Esophagus (tissue), 2 donors: ENCODE results near the gene RAC3. TPM values are rescaled to one million over a fixed set of nuclear protein-coding genes. Genes with fewer than 3 reads are reported as not detected.

ENCODE experiments used
- H3K27ac ChIP-seq, 2 donors: one replicate each; pipeline ENCODE4 v1.5.1; 2013; ENCODE audit warnings: low read depth in 2 of 2, mild to moderate bottlenecking in 2 of 2, inconsistent platforms in 1 of 2, low read length in 1 of 2, moderate library complexity in 1 of 2
- H3K27me3 ChIP-seq, 2 donors: one replicate each; pipeline ENCODE4 v1.6.1; 2013; ENCODE audit warnings: low read length in 2 of 2, control low read depth in 1 of 2, mild to moderate bottlenecking in 1 of 2; ENCODE audit not compliant: insufficient read depth in 2 of 2, control insufficient read depth in 1 of 2
- H3K36me3 ChIP-seq, 2 donors: one replicate each; pipeline ENCODE4 v1.6.1; 2013; ENCODE audit warnings: low read length in 1 of 2; ENCODE audit not compliant: control insufficient read depth in 2 of 2, insufficient read depth in 2 of 2
- H3K4me1 ChIP-seq, 2 donors: one replicate each; pipeline ENCODE4 v1.6.1; 2013; ENCODE audit warnings: low read length in 1 of 2; ENCODE audit not compliant: control insufficient read depth in 2 of 2, insufficient read depth in 2 of 2
- H3K4me3 ChIP-seq, 2 donors: one replicate each; pipeline ENCODE4 v1.5.1; 2013; ENCODE audit warnings: low read length in 2 of 2, mild to moderate bottlenecking in 2 of 2, low read depth in 1 of 2, moderate library complexity in 1 of 2
- H3K9me3 ChIP-seq, 2 donors: one replicate each; pipeline ENCODE4 v1.6.1; 2013; ENCODE audit warnings: mild to moderate bottlenecking in 2 of 2, low read depth in 1 of 2, low read length in 1 of 2, moderate library complexity in 1 of 2; ENCODE audit not compliant: control insufficient read depth in 2 of 2, insufficient read depth in 1 of 2
- WGBS, 2 donors: extraction: QIAGEN DNeasy Blood & Tissue Kit; methylation state at CpG; one replicate each; pipeline ENCODE4 v1.1.7; 2013; 5-methylcytosine and 5-hydroxymethylcytosine counted together
- polyA plus RNA-seq, 2 donors: library from polyadenylated mRNA; stranded (reverse); fragments of 200-250 nt; gene quantifications; one replicate each; pipeline ENCODE4 v1.2.3, GENCODE V29; 2013
- donor health status: healthy with polysubstance abuse.
- donor health status: Bipolar disorder and iron deficiency.

The RAC3 gene
- polyA plus RNA-seq, 2 donors: 7.1 to 9.6 TPM

DNA sequence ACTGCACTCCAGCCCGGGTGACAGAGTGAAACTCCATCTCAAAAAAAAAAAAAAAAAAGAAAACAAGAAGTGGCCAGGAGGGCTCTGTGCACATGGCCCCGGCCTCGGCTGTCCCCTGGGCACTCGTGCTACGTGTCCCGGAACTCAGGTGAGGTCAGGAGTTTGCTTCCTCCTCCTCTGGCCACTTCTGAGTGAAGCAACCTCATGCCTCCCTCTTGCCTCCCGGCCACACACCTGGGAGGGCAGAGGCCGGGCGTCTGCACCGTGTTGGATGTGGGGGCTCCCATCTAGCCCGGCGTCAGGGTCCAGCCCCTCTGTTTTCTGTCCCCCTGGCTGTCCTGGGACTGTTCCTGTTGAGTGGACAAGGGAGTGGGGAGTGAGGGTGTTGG, 31.9 kb upstream of the RAC3 start:
- 77 to 91% methylated on average over 12 of the region's 12 CpGs for WGBS, 2 donors
- no peak overlapping the region for H3K4me3 ChIP-seq
- peaks cover 0 to 4% of the 10 kb centered on the region in 2 donors for H3K36me3 ChIP-seq
- H3K27me3 ChIP-seq: no peaks in the 10 kb centered on the region
- H3K27ac ChIP-seq: no peak overlapping the region
- no peaks in the 10 kb centered on the region for H3K9me3 ChIP-seq
- H3K4me1 ChIP-seq: peaks cover 0 to 19% of the 10 kb centered on the region in 2 donors

DNA sequence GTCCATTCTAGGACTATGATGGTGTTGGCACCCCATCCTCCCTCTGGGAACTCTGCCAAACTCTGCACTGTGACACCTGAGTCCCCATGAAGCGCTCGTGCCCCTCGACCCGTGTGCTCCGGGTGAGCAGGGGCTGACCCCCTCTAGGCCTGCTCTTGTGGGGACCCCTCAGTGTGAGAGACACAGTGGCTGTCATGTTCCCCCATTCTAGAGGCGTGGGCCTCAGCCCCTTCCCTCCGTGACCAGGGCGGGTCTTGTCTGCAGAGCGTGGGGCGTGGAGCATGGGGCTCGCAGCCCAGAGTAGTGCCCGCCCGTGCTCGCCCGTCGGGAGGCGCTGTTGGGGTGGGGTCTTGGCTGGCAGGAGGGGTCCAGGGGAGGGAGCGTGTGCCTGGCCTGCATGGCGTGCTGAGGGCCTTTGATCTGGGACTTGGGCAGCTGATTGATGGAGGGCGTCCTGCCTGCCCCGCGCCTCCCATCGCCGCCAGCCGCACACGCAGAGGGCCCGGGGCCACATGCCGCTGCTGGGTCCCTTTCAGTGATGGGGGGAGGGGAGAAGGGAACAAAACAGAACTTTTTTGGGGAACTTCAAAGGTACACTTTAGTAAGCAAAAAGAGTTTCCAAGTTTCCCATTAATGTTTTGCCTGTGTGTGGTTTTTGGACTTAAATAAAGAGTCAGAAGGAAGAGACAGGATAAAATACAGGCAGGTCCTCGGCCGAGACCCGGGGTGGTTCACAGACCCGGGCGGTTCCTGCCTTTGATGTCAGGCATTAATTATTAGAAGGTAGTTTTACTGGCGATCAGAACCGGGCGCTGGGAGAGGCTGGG, 31.3 kb upstream of the RAC3 start:
- no peaks in the 10 kb centered on the region for H3K27me3 ChIP-seq
- H3K9me3 ChIP-seq: no peaks in the 10 kb centered on the region
- no peak overlapping the region for H3K27ac ChIP-seq
- WGBS, 2 donors: 60 to 70% methylated on average over 36 of the region's 36 CpGs
- no peak overlapping the region for H3K4me3 ChIP-seq
- peaks cover 0 to 4% of the 10 kb centered on the region in 2 donors for H3K36me3 ChIP-seq
- peaks cover 0 to 19% of the 10 kb centered on the region in 2 donors for H3K4me1 ChIP-seq

DNA sequence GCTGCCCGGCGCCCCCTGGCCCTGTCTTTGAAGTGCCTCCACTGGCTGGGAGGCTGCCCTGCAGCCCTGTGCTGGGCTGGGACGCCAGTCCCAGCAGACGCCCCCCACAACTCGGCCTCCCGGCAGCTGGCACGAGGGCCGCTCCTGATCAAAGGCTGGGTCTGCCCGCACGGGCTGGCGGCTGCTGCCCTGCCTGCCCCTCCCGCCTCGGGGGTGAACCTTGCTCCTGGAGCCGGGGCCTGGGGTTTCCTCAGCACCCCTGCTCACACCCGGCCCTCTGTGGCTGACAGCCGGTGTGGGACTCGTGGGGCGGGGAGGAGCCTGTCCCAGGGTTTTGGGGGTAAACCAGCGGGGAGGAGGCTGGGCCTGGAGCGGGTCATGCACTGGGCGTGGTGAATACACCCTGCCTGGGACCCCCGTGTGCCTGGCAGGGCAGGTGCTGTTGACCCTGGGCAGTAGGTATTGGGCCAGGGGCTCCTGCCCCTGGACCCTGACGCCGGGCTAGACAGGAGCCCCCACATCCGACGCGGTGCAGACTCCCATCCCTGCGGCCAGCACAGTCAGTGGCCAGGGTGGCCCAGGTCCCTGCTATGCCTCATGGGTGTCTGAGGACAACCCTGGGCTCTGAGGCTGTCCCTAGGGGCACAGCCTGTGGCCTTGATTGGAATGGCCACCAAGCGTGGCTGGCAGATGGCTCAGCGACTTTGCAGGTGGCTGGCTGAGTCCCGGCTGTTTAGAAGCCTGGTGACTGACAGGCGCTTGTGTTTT, 30.5 kb upstream of the RAC3 start:
- peaks cover 0 to 4% of the 10 kb centered on the region in 2 donors for H3K36me3 ChIP-seq
- 72 to 76% methylated on average over 25 to 32 of the region's 32 CpGs for WGBS, 2 donors
- H3K27me3 ChIP-seq: no peaks in the 10 kb centered on the region
- no peak overlapping the region for H3K4me3 ChIP-seq
- H3K27ac ChIP-seq: no peak overlapping the region
- no peaks in the 10 kb centered on the region for H3K9me3 ChIP-seq
- peaks cover 0 to 24% of the 10 kb centered on the region in 2 donors for H3K4me1 ChIP-seq

DNA sequence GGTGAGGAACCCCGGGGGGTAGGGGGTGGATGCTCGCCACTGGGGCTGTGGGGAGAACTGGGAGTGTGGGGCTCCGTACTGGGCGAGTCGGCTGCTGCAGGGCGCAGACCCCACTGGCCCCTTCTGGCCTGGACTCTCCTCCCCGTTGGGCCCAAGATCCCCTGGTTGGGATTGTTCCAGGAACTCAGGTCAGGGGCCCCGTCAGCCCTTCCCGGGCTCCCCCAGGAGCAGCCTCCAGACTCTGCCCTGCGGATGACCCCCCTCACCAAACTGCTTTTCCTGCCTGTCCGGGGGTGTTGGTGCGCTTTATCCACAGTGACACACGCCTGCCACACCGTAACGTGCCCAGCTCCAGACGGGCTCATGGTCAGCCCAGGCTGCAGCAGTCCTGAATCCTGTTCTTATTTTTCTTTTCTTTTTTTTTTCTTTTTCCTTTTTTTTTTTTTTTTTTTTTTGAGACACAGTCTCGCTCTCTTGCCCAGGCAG, 29.9 kb upstream of the RAC3 start:
- H3K9me3 ChIP-seq: no peaks in the 10 kb centered on the region
- no peaks in the 10 kb centered on the region for H3K27me3 ChIP-seq
- peaks cover 0 to 27% of the 10 kb centered on the region in 2 donors for H3K4me1 ChIP-seq
- peaks cover 0 to 4% of the 10 kb centered on the region in 2 donors for H3K36me3 ChIP-seq
- no peak overlapping the region for H3K27ac ChIP-seq
- WGBS, 2 donors: 81 to 86% methylated on average over 17 of the region's 17 CpGs
- H3K4me3 ChIP-seq: no peak overlapping the region

DNA sequence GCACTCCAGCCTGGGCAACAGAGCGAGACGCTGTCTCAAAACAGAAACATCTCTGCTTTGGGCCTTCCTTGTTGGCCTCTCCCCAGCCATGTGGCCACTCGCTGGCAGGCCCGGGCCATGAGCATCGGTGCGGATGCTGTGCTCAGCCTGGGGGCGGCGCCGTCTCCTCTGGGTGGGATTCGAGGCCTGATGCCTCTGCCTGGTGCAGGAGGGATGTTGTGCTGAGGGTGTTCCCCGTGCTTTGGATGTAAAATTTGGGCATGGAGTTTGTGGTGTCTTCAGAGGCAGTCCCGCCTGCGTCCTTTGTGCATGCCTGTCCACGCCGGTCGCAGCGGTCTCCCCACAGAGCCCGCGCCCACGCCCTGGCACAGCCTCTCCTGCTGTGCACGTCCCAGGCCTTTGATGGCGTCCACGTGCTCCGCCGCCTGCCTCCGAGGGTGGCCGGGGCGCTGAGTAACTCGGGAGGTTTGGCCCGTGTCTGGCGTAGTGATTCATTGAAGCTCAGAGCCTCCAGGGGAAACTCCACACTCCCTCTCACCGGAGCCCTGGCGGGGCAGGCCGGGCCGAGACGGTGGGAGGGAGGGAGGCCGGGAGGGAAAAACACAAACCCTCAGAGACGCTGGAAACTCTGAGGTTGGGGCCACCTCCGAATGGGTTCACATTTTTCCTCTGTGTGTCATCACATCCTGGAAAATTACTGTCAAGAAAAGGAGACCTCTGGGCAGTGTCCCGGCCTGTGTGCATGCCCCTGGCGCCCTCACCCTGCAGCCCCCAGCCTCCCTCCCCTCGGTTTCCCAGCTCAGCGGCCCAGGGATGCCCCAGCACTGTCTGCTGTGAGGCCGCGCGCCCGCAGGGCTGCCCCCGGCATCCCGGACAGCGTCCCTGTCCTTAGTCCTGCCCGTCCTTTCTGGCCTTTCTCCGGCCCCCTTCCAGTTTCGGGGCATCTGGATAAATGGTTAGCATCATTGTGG, 27.8 kb upstream of the RAC3 start:
- Histone ChIP-seq H3K36me3 (peaks cover 0 to under 1% of the 10 kb centered on the region in 2 donors), H3K27me3 (no peaks in the 10 kb centered on the region), H3K4me3 (no peak overlapping the region), H3K4me1 (peaks cover 0 to 27% of the 10 kb centered on the region in 2 donors), H3K9me3 (no peaks in the 10 kb centered on the region), H3K27ac (peak overlapping the region; percentile 6 to 19)
- 34 to 55% methylated on average over 53 of the region's 53 CpGs for WGBS, 2 donors

DNA sequence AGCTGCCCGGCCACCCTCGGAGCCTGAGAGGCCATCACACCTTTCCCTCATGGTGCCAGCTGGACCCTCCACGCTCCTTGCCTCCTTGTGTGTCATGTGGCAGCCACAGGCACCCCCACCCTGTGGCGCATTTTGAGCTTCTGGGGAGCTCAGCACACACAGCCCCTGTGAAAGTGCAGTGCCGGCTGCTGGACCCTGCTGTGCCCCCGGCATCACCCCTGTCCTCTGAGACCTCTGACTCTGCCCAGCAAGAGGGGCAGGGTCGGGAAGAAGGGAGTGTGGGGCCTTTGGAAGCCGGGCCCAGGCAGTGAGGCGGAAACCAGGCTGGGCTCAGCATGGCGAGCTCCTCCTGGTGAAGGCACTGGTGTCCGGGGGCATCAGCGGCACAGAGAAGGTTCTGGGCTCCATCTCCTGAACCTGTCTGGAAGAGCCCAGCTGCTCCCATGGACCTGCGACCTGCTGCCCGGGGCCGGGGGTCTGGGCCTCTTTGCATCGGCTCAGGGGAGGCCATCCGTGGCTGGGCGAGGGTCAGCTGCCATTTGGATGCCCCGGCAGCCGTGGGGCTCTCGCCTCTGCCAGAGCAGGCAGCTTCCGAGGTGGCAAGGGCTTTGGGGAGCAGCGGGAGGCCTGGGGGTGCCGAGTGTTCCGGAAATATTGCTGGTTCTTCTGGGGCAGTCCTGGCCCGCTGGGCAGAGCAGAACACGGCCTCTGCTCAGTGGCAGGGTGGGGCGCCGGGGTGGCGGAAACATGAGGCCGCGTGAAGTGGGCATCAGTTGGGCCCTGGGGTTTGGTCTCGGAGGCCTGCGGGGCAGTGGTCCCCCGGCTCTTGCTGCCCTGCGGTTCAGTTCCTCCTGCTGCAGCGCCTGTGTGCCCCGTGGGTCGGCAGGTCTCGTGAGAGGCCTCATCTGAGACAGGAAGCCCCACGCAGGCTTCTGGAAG, 26.7 kb upstream of the RAC3 start:
- Histone ChIP-seq H3K27ac (no peak overlapping the region), H3K27me3 (no peaks in the 10 kb centered on the region), H3K4me1 (peaks cover 0 to 27% of the 10 kb centered on the region in 2 donors), H3K36me3 (peaks cover 0 to 2% of the 10 kb centered on the region in 2 donors), H3K4me3 (no peak overlapping the region), H3K9me3 (no peaks in the 10 kb centered on the region)
- WGBS, 2 donors: 88 to 92% methylated on average over 41 of the region's 41 CpGs

DNA sequence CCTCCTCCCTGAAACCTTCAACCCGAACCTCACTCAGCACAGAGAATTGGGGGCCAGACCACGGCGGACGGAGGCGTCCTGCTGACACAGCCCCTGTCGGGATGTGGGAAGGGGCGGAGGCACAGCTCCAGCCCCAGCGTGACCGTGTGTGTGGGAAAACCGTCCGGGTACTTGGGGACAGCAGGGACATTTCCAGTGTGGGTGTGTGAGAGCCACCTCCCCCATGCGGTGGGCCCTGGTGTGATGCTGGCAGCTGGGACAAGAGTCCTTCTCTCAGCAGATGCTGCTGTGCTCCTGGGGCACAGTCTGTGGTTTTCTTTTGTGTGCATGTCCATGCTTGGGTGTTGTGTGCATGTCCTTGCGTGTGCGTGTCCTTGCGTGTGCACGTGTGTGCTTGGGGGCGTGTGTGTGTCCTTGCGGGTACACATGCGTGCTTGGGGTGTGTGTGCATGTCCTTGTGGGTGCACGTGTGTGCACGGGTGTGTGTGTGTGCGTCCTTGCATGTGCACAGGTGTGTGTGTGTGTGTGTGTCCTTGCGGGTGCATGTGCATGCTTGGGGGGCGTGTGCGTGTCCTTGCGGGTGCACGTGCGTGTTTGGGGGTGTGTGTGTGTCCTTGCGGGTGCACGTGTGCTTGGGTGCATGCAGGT, 25.7 kb upstream of the RAC3 start:
- H3K4me3 ChIP-seq: peak overlapping the region in 1 of 2 donors; percentile 18
- H3K9me3 ChIP-seq: no peaks in the 10 kb centered on the region
- no peaks in the 10 kb centered on the region for H3K27me3 ChIP-seq
- H3K27ac ChIP-seq: no peak overlapping the region
- peaks cover 0 to 2% of the 10 kb centered on the region in 2 donors for H3K36me3 ChIP-seq
- WGBS, 2 donors: 67 to 72% methylated on average over 28 to 30 of the region's 30 CpGs
- H3K4me1 ChIP-seq: peaks cover 0 to 21% of the 10 kb centered on the region in 2 donors
